Naive B cell (primary cell): ENCODE data around the gene PADI2. TPM values are rescaled to one million over a fixed set of nuclear protein-coding genes. Genes with fewer than 3 reads are reported as not detected.
A peak's percentile ranks its signal among the peaks of the same experiment; 100 is the strongest.
"Not testable (repeated sequence)": the region's sequence is repeated elsewhere in the genome, so short reads cannot be mapped to it uniquely, and the experiment has no call there.

ENCODE experiments used
- ATAC-seq, 2 donors: fragments of 150-1000 bp; cut with Tn5 transposase; 2 replicates each; pipeline ENCODE4 v1.10.0; 2021; ENCODE audit warnings: low read depth in 2 of 2, mild to moderate bottlenecking in 2 of 2, moderate library complexity in 2 of 2
- DNase-seq: peaks from one replicate; pipeline ENCODE4 v3.0.0; 2022
- H3K27ac Mint-ChIP-seq, 6 donors: one replicate each; pipeline ENCODE4 v1.8.0; 2020 to 2022; ENCODE audit warnings: mild to moderate bottlenecking in 6 of 6, mixed read lengths in 6 of 6, moderate library complexity in 5 of 6, inconsistent platforms in 2 of 6
- H3K27me3 Mint-ChIP-seq, 3 donors: one replicate each; pipeline ENCODE4 v1.8.0; 2021 to 2022; ENCODE audit warnings: mixed read lengths in 3 of 3, mild to moderate bottlenecking in 1 of 3
- H3K36me3 Mint-ChIP-seq, 2 donors: one replicate each; pipeline ENCODE4 v1.8.0; 2020 to 2022; ENCODE audit warnings: mixed read lengths in 2 of 2, inconsistent platforms in 1 of 2, mild to moderate bottlenecking in 1 of 2
- H3K4me1 Mint-ChIP-seq, 3 donors: one replicate each; pipeline ENCODE4 v1.8.0; 2020 to 2022; ENCODE audit warnings: mixed read lengths in 3 of 3, inconsistent platforms in 1 of 3, mild to moderate bottlenecking in 1 of 3, moderate library complexity in 1 of 3
- H3K4me3 Mint-ChIP-seq, 8 donors: one replicate each; pipeline ENCODE4 v1.8.0; 2020 to 2022; ENCODE audit warnings: mild to moderate bottlenecking in 8 of 8, mixed read lengths in 8 of 8, moderate library complexity in 8 of 8, inconsistent platforms in 2 of 8
- H3K9me3 Mint-ChIP-seq, 7 donors: one replicate each; pipeline ENCODE4 v1.8.0; 2020 to 2022; ENCODE audit warnings: mixed read lengths in 7 of 7, mild to moderate bottlenecking in 5 of 7, inconsistent platforms in 2 of 7, moderate library complexity in 1 of 7
- polyA plus RNA-seq, 6 donors: library from polyadenylated mRNA; unstranded; fragments of 300-500 nt; fragmentation: Illumina TruSeq; gene quantifications; one replicate each; pipeline ENCODE4 v1.2.3, GENCODE V29; 2021; ENCODE audit warnings: low read depth in 6 of 6

Gene PADI2
- polyA plus RNA-seq, 6 donors from 2014 or later: 0.08 to 0.74 (median 0.09) TPM; not detected in 2

GRCh38 chr1:17065666-17066065, 53.6 kb downstream of the PADI2 start:
- ATAC-seq (no peak), DNase-seq (no peak)
- H3K4me3 Mint-ChIP-seq: no peak overlapping the region
- no peak overlapping the region for H3K27ac Mint-ChIP-seq
- peaks cover 8 to 17% (median 11%) of the 10 kb centered on the region in 3 donors for H3K27me3 Mint-ChIP-seq
- H3K36me3 Mint-ChIP-seq: no peaks in the 10 kb centered on the region
- H3K4me1 Mint-ChIP-seq: no peaks in the 10 kb centered on the region
- peaks cover 0 to 10% (median 3%) of the 10 kb centered on the region in 7 donors for H3K9me3 Mint-ChIP-seq

- not testable (repeated sequence) for H3K36me3 Mint-ChIP-seq, H3K27ac Mint-ChIP-seq, H3K4me3 Mint-ChIP-seq, ATAC-seq, H3K4me1 Mint-ChIP-seq, DNase-seq
- Mint-ChIP-seq H3K27me3 (peaks cover 11 to 26% (median 21%) of the 10 kb centered on the region in 3 donors), H3K9me3 (peaks cover 0 to 10% (median 3%) of the 10 kb centered on the region in 7 donors)
Observed at GRCh38 chr1:17062751-17063150, 56.5 kb downstream of the PADI2 start.

- H3K4me3 Mint-ChIP-seq: no peak overlapping the region
- peaks cover 0 to 6% (median 0%) of the 10 kb centered on the region in 3 donors for H3K4me1 Mint-ChIP-seq
- peak overlapping the region in 1 of 6 donors; percentile 9 for H3K27ac Mint-ChIP-seq
- H3K9me3 Mint-ChIP-seq: peaks cover 0 to 10% (median 3%) of the 10 kb centered on the region in 7 donors
- ATAC-seq (no peak), DNase-seq (no peak)
- H3K36me3 Mint-ChIP-seq: no peaks in the 10 kb centered on the region
- peaks cover 11 to 26% (median 20%) of the 10 kb centered on the region in 3 donors for H3K27me3 Mint-ChIP-seq
Observed at GRCh38 chr1:17061892-17062291, 57.4 kb downstream of the PADI2 start.

- H3K4me1 Mint-ChIP-seq: peaks cover 0 to 6% (median 0%) of the 10 kb centered on the region in 3 donors
- H3K9me3 Mint-ChIP-seq: peaks cover 0 to 10% (median 3%) of the 10 kb centered on the region in 7 donors
- DNase-seq (no peak), ATAC-seq (no peak)
- no peaks in the 10 kb centered on the region for H3K36me3 Mint-ChIP-seq
- H3K27me3 Mint-ChIP-seq: peaks cover 7 to 26% (median 20%) of the 10 kb centered on the region in 3 donors
- H3K27ac Mint-ChIP-seq: peak overlapping the region in 1 of 6 donors; percentile 9
- H3K4me3 Mint-ChIP-seq: no peak overlapping the region
Observed at GRCh38 chr1:17061486-17061885, 57.8 kb downstream of the PADI2 start.

GRCh38 chr1:17060306-17060749, 58.9 kb downstream of the PADI2 start:
- H3K27ac Mint-ChIP-seq: no peak overlapping the region
- peaks cover 0 to 6% (median 0%) of the 10 kb centered on the region in 3 donors for H3K4me1 Mint-ChIP-seq
- peak in 1 of 2 donors; percentile 53 for ATAC-seq
- H3K4me3 Mint-ChIP-seq: peak overlapping the region in 1 of 8 donors; percentile 13
- peaks cover 6 to 26% (median 20%) of the 10 kb centered on the region in 3 donors for H3K27me3 Mint-ChIP-seq
- no peaks in the 10 kb centered on the region for H3K36me3 Mint-ChIP-seq
- peaks cover 0 to 10% (median 3%) of the 10 kb centered on the region in 7 donors for H3K9me3 Mint-ChIP-seq
- DNase-seq: no peak

GRCh38 chr1:17059391-17060305, 59.6 kb downstream of the PADI2 start:
- ATAC-seq (peak; percentile 68 to 77), DNase-seq (peak; percentile 13)
- H3K9me3 Mint-ChIP-seq: peaks cover 0 to 5% (median 0%) of the 10 kb centered on the region in 7 donors
- H3K4me1 Mint-ChIP-seq: peaks cover 0 to 6% (median 0%) of the 10 kb centered on the region in 3 donors
- peak overlapping the region in 2 of 8 donors; percentile 13 to 69 for H3K4me3 Mint-ChIP-seq
- peak overlapping the region in 1 of 6 donors; percentile 38 for H3K27ac Mint-ChIP-seq
- no peaks in the 10 kb centered on the region for H3K36me3 Mint-ChIP-seq
- peaks cover 6 to 26% (median 20%) of the 10 kb centered on the region in 3 donors for H3K27me3 Mint-ChIP-seq

GRCh38 chr1:17056551-17056950, 62.7 kb downstream of the PADI2 start:
- Mint-ChIP-seq H3K36me3 (no peaks in the 10 kb centered on the region), H3K27ac (no peak overlapping the region), H3K4me3 (peak overlapping the region in 2 of 8 donors; percentile 59 to 70), H3K4me1 (peaks cover 14 to 32% (median 16%) of the 10 kb centered on the region in 3 donors), H3K27me3 (peaks cover under 1 to 20% (median 12%) of the 10 kb centered on the region in 3 donors), H3K9me3 (no peaks in the 10 kb centered on the region)
- DNase-seq (no peak), ATAC-seq (no peak)

GRCh38 chr1:17055801-17056200, 63.5 kb downstream of the PADI2 start:
- H3K27me3 Mint-ChIP-seq: peaks cover 0 to 18% (median 10%) of the 10 kb centered on the region in 3 donors
- DNase-seq: no peak

GRCh38 chr1:17053685-17054410, 65.4 kb downstream of the PADI2 start, which contains the start of gene SDHB:
TSS of gene SDHB (minus strand) at chr1:17054032. CDS start at chr1:17054019, 13 bp downstream.
- Mint-ChIP-seq H3K27me3 (peaks cover 0 to 10% (median 9%) of the 10 kb centered on the region in 3 donors), H3K36me3 (no peaks in the 10 kb centered on the region), H3K4me1 (peaks cover 20 to 35% (median 22%) of the 10 kb centered on the region in 3 donors), H3K27ac (peak within 1 kb of the TSS; percentile 97 to 99 (median 98)), H3K9me3 (no peaks in the 10 kb centered on the region), H3K4me3 (peak within 1 kb of the TSS; percentile 98 to 100 (median 99))
- DNase-seq (peak; percentile 100), ATAC-seq (peak; percentile 98 to 99)

More at GRCh38 chr1:17055801-17056200, 63.5 kb downstream of the PADI2 start:
- Mint-ChIP-seq H3K27ac (peak overlapping the region in 1 of 6 donors; percentile 6), H3K36me3 (no peaks in the 10 kb centered on the region), H3K9me3 (no peaks in the 10 kb centered on the region), H3K4me1 (peaks cover 20 to 39% (median 22%) of the 10 kb centered on the region in 3 donors), H3K4me3 (peak overlapping the region in 6 of 8 donors; percentile 26 to 99 (median 68))
- ATAC-seq: no peak

GRCh38 chr1:17053086-17053684, 66.1 kb downstream of the PADI2 start:
- H3K36me3 Mint-ChIP-seq: no peaks in the 10 kb centered on the region
- H3K27me3 Mint-ChIP-seq: peaks cover 0 to 5% (median 4%) of the 10 kb centered on the region in 3 donors
- ATAC-seq: no peak
- H3K9me3 Mint-ChIP-seq: no peaks in the 10 kb centered on the region
- peaks cover 20 to 35% (median 22%) of the 10 kb centered on the region in 3 donors for H3K4me1 Mint-ChIP-seq
- H3K27ac Mint-ChIP-seq: peak overlapping the region; percentile 97 to 99 (median 98)
- DNase-seq: no peak
- peak overlapping the region; percentile 98 to 100 (median 99) for H3K4me3 Mint-ChIP-seq

- Mint-ChIP-seq H3K27me3 (no peaks in the 10 kb centered on the region), H3K4me3 (peak overlapping the region in 7 of 8 donors; percentile 3 to 99 (median 98)), H3K36me3 (no peaks in the 10 kb centered on the region), H3K9me3 (no peaks in the 10 kb centered on the region), H3K27ac (peak overlapping the region in 3 of 6 donors; percentile 72 to 98 (median 97)), H3K4me1 (peaks cover 20 to 35% (median 22%) of the 10 kb centered on the region in 3 donors)
- ATAC-seq (no peak), DNase-seq (no peak)
Observed at GRCh38 chr1:17052641-17053040, 66.6 kb downstream of the PADI2 start.

- no peaks in the 10 kb centered on the region for H3K9me3 Mint-ChIP-seq
Observed at GRCh38 chr1:17052038-17052437, 67.2 kb downstream of the PADI2 start.

More at GRCh38 chr1:17052038-17052437, 67.2 kb downstream of the PADI2 start:
- DNase-seq (no peak), ATAC-seq (no peak)
- Mint-ChIP-seq H3K27me3 (no peaks in the 10 kb centered on the region), H3K4me1 (peaks cover 20 to 35% (median 22%) of the 10 kb centered on the region in 3 donors), H3K36me3 (no peaks in the 10 kb centered on the region), H3K27ac (peak overlapping the region in 1 of 6 donors; percentile 72), H3K4me3 (peak overlapping the region in 6 of 8 donors; percentile 21 to 99 (median 79))
